ENCODE measurements around the gene LGR5.

Gene LGR5, protein sequence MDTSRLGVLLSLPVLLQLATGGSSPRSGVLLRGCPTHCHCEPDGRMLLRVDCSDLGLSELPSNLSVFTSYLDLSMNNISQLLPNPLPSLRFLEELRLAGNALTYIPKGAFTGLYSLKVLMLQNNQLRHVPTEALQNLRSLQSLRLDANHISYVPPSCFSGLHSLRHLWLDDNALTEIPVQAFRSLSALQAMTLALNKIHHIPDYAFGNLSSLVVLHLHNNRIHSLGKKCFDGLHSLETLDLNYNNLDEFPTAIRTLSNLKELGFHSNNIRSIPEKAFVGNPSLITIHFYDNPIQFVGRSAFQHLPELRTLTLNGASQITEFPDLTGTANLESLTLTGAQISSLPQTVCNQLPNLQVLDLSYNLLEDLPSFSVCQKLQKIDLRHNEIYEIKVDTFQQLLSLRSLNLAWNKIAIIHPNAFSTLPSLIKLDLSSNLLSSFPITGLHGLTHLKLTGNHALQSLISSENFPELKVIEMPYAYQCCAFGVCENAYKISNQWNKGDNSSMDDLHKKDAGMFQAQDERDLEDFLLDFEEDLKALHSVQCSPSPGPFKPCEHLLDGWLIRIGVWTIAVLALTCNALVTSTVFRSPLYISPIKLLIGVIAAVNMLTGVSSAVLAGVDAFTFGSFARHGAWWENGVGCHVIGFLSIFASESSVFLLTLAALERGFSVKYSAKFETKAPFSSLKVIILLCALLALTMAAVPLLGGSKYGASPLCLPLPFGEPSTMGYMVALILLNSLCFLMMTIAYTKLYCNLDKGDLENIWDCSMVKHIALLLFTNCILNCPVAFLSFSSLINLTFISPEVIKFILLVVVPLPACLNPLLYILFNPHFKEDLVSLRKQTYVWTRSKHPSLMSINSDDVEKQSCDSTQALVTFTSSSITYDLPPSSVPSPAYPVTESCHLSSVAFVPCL

GRCh38 chr12:71439613-71440344, at the start of gene LGR5:
LGR5 (plus strand) TSS chr12:71439798; CDS start chr12:71440081, 283 bp downstream.
- DNase-seq (ENCODE audit: low read depth, low spot score), result peak; percentile 73

GRCh38 chr12:71392521-71393145, 47.0 kb upstream of the LGR5 start:
- peak; percentile 48 for DNase-seq (ENCODE audit: low read depth, low spot score)

GRCh38 chr12:71393625-71394024, 46.0 kb upstream of the LGR5 start:
- DNase-seq (ENCODE audit: low read depth, low spot score), result no peak

GRCh38 chr12:71397433-71397954, 42.1 kb upstream of the LGR5 start:
- DNase-seq (ENCODE audit: low read depth, low spot score), result no peak

DNA sequence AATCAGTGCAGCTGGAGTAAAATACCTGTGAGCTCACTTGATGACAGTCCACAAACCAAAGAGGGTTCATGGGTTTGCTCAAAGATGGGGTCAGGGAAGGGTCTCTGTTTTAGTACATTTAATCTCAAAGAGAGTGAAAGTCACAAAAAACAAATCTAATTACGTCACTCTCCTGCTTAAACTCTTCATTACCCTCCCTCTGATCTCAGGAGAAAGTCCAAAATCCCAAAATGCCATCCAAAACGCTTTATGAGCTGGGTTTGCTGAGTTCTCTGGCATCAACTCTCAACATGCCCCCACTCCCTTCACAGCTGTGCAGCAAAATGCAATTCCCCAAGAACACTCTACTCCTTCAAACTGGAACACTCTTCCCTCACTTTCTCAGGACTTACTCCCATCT, 40.4 kb upstream of the LGR5 start:
- DNase-seq (ENCODE audit: low read depth, low spot score), result no peak

- no peak for DNase-seq (ENCODE audit: low read depth, low spot score)
Measured at GRCh38 chr12:71400481-71400880, 39.1 kb upstream of the LGR5 start.

DNA sequence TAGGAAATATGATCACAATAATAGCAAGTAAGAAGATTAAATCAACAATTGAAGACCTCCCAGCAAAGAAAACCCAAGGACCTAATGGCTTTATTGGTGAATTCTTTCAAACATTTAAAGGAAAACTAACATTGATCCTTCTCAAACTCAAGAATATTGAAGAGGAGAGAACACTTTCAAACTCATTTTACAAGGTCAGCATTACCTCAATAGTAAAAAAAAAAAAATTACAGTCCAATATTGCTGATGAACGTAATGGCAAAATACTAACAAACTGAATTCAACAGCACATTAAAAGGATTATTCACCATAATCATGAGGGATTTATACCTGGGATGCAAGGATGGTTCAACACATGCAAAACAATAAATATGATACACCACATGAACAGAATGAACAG, 33.7 kb upstream of the LGR5 start:
- DNase-seq (ENCODE audit: low read depth, low spot score), result no peak

DNA sequence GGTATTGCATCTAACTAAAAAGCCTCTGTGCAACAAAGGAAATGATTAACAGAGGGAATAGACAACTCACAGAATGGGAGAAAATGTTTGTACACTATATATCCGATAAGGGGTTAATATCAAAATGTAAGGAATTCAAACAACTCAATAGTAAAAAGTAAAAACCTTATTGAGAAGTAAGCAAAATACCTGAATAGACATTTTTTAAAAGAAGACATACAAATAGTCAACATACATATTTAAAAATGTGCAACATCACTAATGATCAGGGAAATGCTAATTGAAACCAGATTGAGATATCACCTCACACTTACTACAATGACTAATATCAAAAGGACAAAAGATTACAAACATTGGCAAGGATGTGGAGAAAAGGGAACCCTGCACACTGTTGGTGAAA, 31.9 kb upstream of the LGR5 start:
- DNase-seq (ENCODE audit: low read depth, low spot score), result no peak

DNA sequence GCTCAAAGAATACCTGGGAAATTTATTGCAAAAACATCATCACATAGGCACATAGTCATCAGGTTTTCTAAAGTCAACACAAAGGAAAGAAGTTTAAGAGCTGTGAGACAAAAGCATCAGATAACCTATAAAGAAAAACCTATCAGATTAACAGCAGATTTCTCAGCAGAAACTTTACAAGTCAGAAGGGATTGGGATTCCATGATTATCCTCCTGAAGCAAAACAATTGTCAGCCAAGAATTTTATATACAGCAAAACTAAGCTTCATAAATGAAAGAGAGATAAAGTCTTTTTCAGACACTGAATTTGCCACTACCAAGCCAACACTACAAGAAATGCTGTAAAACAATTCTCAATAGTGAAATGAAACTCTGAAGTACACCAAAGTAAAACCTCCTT, 28.8 kb upstream of the LGR5 start:
- no peak for DNase-seq (ENCODE audit: low read depth, low spot score)

DNA sequence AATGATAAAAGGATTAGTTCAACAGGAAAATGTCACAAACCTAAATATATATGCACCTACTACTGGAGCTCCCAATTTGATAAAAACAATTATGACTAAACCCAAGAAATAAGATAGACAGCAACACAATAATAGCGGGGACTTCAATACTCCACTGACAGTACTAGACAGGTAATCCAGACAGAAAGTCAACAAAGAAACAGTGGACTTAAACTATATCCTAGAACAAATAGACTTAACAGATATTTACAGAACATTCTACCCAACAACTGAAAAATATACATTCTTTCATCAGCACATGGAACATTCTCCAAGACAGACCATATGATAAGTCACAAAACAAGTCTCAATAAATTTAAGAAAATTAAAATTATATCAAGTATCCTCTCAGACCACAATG, 28.0 kb upstream of the LGR5 start:
- DNase-seq (ENCODE audit: low read depth, low spot score), result no peak

DNA sequence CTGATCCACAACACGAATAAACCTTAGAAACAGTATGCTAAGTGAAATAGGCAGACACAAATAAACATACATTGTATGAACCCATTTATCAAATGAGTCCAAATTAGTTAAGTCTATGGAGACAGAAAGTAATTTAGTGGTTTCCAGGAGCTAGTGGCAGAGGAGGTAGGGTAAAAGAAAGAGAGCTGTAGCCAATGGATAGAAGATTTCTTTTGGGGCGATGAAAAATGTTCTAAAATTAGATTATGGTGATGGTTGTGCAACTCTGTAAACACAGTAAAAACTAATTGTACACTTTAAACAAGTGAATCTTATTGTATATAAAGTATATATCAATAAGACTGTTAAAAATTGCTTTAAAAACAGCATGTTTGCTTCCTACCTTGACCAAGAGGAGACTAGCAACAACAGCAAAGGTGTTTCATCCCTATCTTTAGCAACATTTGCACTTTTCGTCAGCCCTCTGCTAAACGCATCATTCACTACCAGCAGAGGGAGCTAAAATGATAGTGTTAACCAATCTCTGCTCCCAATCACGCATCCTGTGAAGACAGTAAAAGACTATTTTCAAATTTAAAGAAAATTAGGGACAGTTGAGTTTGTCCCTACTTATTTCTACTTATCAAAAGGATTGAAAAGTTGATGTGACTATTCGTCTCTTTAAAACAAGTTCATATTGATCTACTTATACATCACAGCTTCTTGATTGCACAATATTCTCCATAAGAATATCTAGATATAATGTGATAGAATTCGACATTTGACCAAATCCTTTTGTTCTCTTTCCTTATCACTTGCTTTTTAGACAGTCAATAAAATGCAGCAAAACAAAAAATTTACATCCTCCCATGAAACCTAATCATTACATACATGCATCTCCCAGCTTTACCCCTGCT, 24.0 kb upstream of the LGR5 start:
- DNase-seq (ENCODE audit: low read depth, low spot score), result peak; percentile 35

GRCh38 chr12:71417181-71417580, 22.4 kb upstream of the LGR5 start:
- no peak for DNase-seq (ENCODE audit: low read depth, low spot score)

DNA sequence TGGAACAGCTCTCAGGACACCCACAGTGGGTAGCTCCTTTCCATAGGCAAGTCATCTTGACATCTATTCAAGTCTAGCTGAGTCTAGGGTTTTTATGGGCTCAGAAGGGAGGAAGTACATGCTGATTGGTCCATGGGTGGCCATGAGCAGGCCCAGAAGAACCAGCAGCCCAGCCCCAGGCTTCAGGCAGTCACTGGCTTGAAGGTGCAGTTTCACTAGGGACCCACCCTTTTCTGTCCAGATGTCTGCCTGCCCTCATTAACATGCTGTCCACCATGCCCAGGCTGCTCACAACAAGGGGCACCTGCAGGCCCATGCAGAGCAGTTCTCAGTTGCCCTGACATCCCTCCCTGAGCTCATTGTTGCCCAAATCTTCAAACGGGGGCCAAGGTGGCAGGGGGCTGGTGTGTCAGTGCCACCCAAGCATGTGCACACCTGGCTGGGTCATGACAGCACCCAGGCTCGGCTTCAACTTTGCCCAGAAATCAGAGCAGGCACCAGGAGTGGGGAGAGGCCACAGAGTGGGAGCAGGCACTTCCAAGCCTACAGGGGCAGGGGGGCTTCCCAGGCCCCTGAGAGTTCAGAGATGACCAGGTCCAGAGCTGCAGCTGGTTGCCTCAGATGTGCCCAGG, 18.7 kb upstream of the LGR5 start:
- DNase-seq (ENCODE audit: low read depth, low spot score), result no peak

GRCh38 chr12:71425568-71426299, 13.9 kb upstream of the LGR5 start:
- DNase-seq (ENCODE audit: low read depth, low spot score), result no peak

DNA sequence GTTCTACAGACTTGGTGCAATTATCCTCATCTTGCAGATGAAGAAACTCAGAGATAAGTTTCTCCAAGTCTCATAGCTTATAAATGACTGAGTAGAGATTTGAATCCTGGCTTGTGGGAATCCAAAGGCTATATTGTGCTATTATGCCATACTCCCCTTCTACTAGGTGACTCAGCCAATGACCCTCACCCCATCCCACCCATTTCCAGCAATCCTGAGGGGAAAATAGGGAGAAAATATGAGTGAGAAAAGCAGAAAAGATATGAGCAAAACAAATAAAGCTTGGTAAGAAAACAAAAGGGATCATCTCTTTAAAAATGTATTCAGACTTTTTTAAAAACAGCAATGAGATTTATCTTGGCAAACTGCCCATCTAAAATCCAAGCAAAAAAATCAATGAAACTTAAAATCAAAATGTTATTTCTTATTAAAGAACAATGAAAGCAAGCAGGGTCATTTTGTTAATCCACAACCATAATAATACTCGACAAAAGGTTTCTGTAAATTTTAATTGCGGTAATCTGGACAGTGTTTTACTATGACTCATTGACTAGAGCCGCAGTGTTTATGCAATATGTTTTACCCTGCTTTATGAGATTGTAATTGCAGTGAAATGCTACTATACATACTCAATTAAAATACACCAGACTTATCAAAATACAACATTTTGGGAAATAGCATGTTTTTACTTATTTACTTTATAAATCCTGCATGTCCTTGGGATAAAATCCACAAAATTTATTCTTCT, 13.1 kb upstream of the LGR5 start:
- DNase-seq (ENCODE audit: low read depth, low spot score), result no peak

DNA sequence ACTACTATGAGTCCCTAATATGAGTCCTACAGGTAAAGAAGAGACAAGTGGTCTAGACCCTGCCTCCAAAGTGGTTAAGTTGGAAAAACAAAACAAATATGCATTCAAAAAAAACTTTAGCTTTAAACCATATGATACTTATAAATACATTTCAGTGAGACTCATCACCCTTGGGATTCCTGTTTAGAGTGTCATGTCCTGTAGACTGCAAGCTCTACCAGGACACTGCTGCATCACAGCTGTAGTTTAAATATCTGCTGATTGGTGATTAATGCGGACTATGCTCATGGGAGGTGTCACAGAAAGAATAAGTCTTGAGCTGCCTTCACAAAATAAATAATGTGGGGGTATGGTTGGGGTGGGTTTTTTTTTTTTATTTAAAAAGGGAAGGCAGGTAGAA, 8.8 kb upstream of the LGR5 start:
- no peak for DNase-seq (ENCODE audit: low read depth, low spot score)

GRCh38 chr12:71431991-71432390, 7.6 kb upstream of the LGR5 start:
- DNase-seq (ENCODE audit: low read depth, low spot score), result no peak

GRCh38 chr12:71432936-71433335, 6.7 kb upstream of the LGR5 start:
- no peak for DNase-seq (ENCODE audit: low read depth, low spot score)

Measured in ELF-1 (cell line).